Fibroblast of lung (primary cell): ENCODE results near the gene LPP. TPM values are rescaled to one million over a fixed set of nuclear protein-coding genes. Genes with fewer than 3 reads are reported as not detected.

Source experiments
- DNase-seq, 2 donors: peaks; one replicate each; pipeline versions ENCODE4 v3.0.0 to v3.0.0-alpha.2; 2010; ENCODE audit warnings: low read depth in 2 of 2
- H2AFZ ChIP-seq: 2 replicates; pipeline ENCODE4 v1.5.1; 2012; ENCODE audit warnings: low read length, control low read depth, inconsistent platforms
- H3K27ac ChIP-seq: 2 replicates; pipeline ENCODE4 v1.5.1; 2011; ENCODE audit warnings: low read length, control low read depth; ENCODE audit not compliant: insufficient read depth
- H3K27me3 ChIP-seq: 2 replicates; pipeline ENCODE4 v1.5.1; 2011; ENCODE audit warnings: mild to moderate bottlenecking, low read length; ENCODE audit not compliant: control insufficient read depth, insufficient read depth
- H3K36me3 ChIP-seq: 2 replicates; pipeline ENCODE4 v1.5.1; 2011; ENCODE audit warnings: low read length; ENCODE audit not compliant: control insufficient read depth, insufficient read depth
- H3K4me1 ChIP-seq: 2 replicates; pipeline ENCODE4 v1.5.1; 2011; ENCODE audit warnings: low read length; ENCODE audit not compliant: control insufficient read depth, insufficient read depth; ENCODE audit errors: extremely low read depth
- H3K4me2 ChIP-seq: 2 replicates; pipeline ENCODE4 v1.5.1; 2011; ENCODE audit warnings: low read length, control low read depth; ENCODE audit not compliant: insufficient read depth; ENCODE audit errors: extremely low read depth
- H3K4me3 ChIP-seq, 4 experiments: fragments of 200-600 bp in 1 of 4; sonication (generic) in 1 of 4; replicated peaks in 1 of 4; 2 replicates each; pipeline ENCODE4 v1.5.1; 2011 to 2016; ENCODE audit warnings: low read length in 4 of 4, low read depth in 3 of 4, mild to moderate bottlenecking in 3 of 4, control low read depth in 2 of 4, inconsistent platforms in 1 of 4, mixed read lengths in 1 of 4; ENCODE audit not compliant: insufficient read depth in 1 of 4; ENCODE audit errors: control extremely low read depth in 1 of 4
- H3K79me2 ChIP-seq: 2 replicates; pipeline ENCODE4 v1.5.1; 2012; ENCODE audit warnings: mild to moderate bottlenecking, low read length, inconsistent platforms; ENCODE audit not compliant: control insufficient read depth, insufficient read depth
- H3K9ac ChIP-seq: 2 replicates; pipeline ENCODE4 v1.5.1; 2011; ENCODE audit warnings: mild to moderate bottlenecking, low read length, control low read depth; ENCODE audit not compliant: insufficient read depth
- H3K9me3 ChIP-seq: 2 replicates; pipeline ENCODE4 v1.5.1; 2012; ENCODE audit warnings: low read depth, low read length; ENCODE audit not compliant: control insufficient read depth, insufficient read depth
- H4K20me1 ChIP-seq: 2 replicates; pipeline ENCODE4 v1.5.1; 2011; ENCODE audit warnings: low read length; ENCODE audit not compliant: control insufficient read depth, insufficient read depth; ENCODE audit errors: extremely low read depth
- EZH2 ChIP-seq: IDR thresholded peaks from 2 replicates; pipeline ENCODE4 v1.5.1; 2012; ENCODE audit warnings: low read length, control low read depth, mild to moderate bottlenecking; ENCODE audit errors: missing control alignments
- polyA plus RNA-seq, 2 donors: library from polyadenylated mRNA; depleted of rRNA in 1 of 2; stranded (reverse) in 1 of 2; unstranded in 1 of 2; fragments of >200 nt; gene quantifications; 2 replicates each; pipeline ENCODE4 v1.2.1, GENCODE V29; 2011 to 2012; ENCODE audit warnings: missing spikeins in 1 of 2
- total RNA-seq: library from RNA; depleted of rRNA; stranded (reverse); fragments of >200 nt; gene quantifications from 2 replicates; pipeline ENCODE4 v1.2.1, GENCODE V29; 2014
- TF ChIP-seq, protein P1 (sequence below), 2 donors: IDR thresholded peaks in 1 of 2; conservative IDR thresholded peaks in 1 of 2; 1 replicate in 1 of 2; 2 replicates in 1 of 2; pipeline ENCODE4 v1.5.1; 2011 to 2012; ENCODE audit warnings: low read length in 2 of 2, control low read depth in 1 of 2, inconsistent platforms in 1 of 2, low read depth in 1 of 2, mild to moderate bottlenecking in 1 of 2

The LPP gene
- total and polyA plus RNA-seq, 2 donors (not counting 1 experiment from before 2014, with no cell fraction given) = 69.0 to 124 TPM

DNA sequence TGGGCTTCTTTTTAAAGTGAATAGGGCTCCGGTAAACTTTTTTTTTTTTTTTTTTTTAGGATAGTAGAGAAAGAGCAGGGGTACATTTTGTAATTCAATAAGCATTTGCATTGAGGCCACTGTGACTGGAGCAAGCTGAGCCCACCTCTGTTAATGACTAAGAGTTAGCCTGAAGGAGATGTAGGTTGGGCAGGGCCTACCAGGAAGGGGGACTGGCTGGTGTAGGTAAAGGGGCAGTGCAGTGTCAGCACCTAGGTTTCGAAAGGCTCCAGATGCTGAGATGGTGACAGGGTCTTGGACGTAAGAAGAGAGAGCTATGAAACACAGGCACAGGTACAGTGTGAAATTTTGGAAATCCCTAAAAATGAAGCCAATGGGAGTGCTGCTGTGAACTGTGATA is 30.7 kb downstream of the LPP start:
- Histone ChIP-seq H3K9me3 (no peaks in the 10 kb centered on the region), H3K9ac (no peak overlapping the region), H3K4me2 (no peak overlapping the region), H2AFZ (no peak overlapping the region), H4K20me1 (peaks cover 3% of the 10 kb centered on the region), H3K27me3 (no peaks in the 10 kb centered on the region), H3K4me1 (peaks cover 5% of the 10 kb centered on the region), H3K4me3 (no peak overlapping the region), H3K79me2 (peaks cover 51% of the 10 kb centered on the region), H3K36me3 (no peaks in the 10 kb centered on the region), H3K27ac (no peak overlapping the region)
- TF ChIP-seq EZH2 = no peak
- TF ChIP-seq, protein P1, sequence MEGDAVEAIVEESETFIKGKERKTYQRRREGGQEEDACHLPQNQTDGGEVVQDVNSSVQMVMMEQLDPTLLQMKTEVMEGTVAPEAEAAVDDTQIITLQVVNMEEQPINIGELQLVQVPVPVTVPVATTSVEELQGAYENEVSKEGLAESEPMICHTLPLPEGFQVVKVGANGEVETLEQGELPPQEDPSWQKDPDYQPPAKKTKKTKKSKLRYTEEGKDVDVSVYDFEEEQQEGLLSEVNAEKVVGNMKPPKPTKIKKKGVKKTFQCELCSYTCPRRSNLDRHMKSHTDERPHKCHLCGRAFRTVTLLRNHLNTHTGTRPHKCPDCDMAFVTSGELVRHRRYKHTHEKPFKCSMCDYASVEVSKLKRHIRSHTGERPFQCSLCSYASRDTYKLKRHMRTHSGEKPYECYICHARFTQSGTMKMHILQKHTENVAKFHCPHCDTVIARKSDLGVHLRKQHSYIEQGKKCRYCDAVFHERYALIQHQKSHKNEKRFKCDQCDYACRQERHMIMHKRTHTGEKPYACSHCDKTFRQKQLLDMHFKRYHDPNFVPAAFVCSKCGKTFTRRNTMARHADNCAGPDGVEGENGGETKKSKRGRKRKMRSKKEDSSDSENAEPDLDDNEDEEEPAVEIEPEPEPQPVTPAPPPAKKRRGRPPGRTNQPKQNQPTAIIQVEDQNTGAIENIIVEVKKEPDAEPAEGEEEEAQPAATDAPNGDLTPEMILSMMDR (conservative IDR thresholded peaks at IDR 0.05 in 1 of 2, IDR thresholded peaks at IDR 0.05 in 1 of 2; ENCODE audit: low read depth in 1 of 2, low read length in 2 of 2) = no peak
- no peak for DNase-seq

DNA sequence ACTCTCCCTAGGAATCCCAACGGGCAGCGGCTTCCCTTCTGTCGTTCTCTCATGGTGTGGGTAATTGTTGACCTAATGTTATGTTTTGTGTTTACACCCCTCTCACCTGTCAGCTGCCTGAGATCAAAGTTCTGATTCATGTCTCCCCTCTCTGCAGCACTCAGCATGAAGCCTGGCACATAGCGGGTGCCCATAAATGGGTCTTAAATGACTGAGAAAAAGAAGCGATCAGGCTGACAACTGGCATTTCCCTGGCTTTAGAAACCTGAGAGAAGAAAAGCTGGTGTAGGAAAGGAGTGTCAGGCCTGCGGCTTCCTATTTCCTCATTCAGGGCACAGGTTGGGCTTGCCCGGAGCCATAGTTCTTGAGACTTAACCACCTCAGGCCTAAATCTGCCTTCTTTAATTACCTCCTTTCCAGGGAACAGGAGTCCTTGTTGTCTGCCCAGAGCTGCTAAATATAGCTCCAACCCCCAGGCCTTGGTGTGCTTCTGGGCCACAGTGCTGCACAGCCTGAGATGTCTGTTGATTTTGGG is 31.8 kb downstream of the LPP start:
- no peak overlapping the region for H3K9ac ChIP-seq
- peaks cover 3% of the 10 kb centered on the region for H4K20me1 ChIP-seq
- H3K4me3 ChIP-seq = no peak overlapping the region
- TF ChIP-seq, protein P1 (conservative IDR thresholded peaks at IDR 0.05 in 1 of 2, IDR thresholded peaks at IDR 0.05 in 1 of 2; ENCODE audit: low read depth in 1 of 2, low read length in 2 of 2) = no peak
- TF ChIP-seq EZH2 = no peak
- no peaks in the 10 kb centered on the region for H3K9me3 ChIP-seq
- no peak overlapping the region for H3K27ac ChIP-seq
- H3K79me2 ChIP-seq = peaks cover 49% of the 10 kb centered on the region
- H3K4me2 ChIP-seq = no peak overlapping the region
- no peaks in the 10 kb centered on the region for H3K36me3 ChIP-seq
- H3K27me3 ChIP-seq = no peaks in the 10 kb centered on the region
- DNase-seq = peak in 1 of 2 donors; percentile 56
- no peak overlapping the region for H2AFZ ChIP-seq
- no peaks in the 10 kb centered on the region for H3K4me1 ChIP-seq

DNA sequence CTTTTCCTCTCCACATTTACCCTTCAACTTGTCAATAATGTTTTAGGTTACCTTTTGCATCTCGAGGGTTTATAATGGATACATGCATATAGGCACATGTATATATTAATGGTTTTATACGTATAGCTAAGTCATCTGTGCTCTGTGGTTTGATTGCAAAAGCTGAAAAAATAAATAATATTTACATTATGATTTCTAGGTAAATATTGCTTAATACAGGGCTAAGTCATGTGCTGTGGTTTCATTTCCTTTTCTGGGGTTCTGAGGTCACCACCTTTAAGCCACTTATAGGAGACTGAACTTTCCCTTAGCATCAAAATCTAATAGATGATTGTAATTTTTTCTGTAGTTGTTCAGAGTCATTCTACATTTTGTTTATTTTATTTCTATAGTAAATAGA is 33.1 kb downstream of the LPP start:
- H3K79me2 ChIP-seq = peaks cover 50% of the 10 kb centered on the region
- no peak overlapping the region for H3K9ac ChIP-seq
- TF ChIP-seq, protein P1 (conservative IDR thresholded peaks at IDR 0.05 in 1 of 2, IDR thresholded peaks at IDR 0.05 in 1 of 2; ENCODE audit: low read depth in 1 of 2, low read length in 2 of 2) = no peak
- no peaks in the 10 kb centered on the region for H3K36me3 ChIP-seq
- no peak overlapping the region for H3K4me2 ChIP-seq
- no peaks in the 10 kb centered on the region for H3K4me1 ChIP-seq
- no peak overlapping the region for H2AFZ ChIP-seq
- H3K4me3 ChIP-seq = no peak overlapping the region
- H3K27ac ChIP-seq = no peak overlapping the region
- peak in 1 of 2 donors; percentile 57 for DNase-seq
- H3K27me3 ChIP-seq = no peaks in the 10 kb centered on the region
- H3K9me3 ChIP-seq = no peaks in the 10 kb centered on the region
- H4K20me1 ChIP-seq = peaks cover 3% of the 10 kb centered on the region
